Left ventricle myocardium inferior (tissue), 1 donor: Measurements from ENCODE around the gene FAM186B. TPM values are rescaled to one million over a fixed set of nuclear protein-coding genes. Genes with fewer than 3 reads are reported as not detected.

Source experiments
- DNase-seq: peaks from one replicate; pipeline ENCODE4 v3.0.0-alpha.2; 2020
- H3K27ac ChIP-seq: fragments of 200-600 bp; replicated peaks from 2 replicates; pipeline ENCODE4 v1.8.0; 2021
- H3K27me3 ChIP-seq: fragments of 200-600 bp; 2 replicates; pipeline ENCODE4 v1.8.0; 2021; ENCODE audit warnings: low read depth
- H3K36me3 ChIP-seq: fragments of 200-600 bp; 2 replicates; pipeline ENCODE4 v1.8.0; 2021
- H3K4me1 ChIP-seq: fragments of 200-600 bp; 2 replicates; pipeline ENCODE4 v1.8.0; 2021
- H3K4me3 ChIP-seq: fragments of 200-600 bp; 2 replicates; pipeline ENCODE4 v1.8.0; 2021; ENCODE audit warnings: mild to moderate bottlenecking, moderate library complexity
- H3K9me3 ChIP-seq: fragments of 200-600 bp; replicated peaks from 2 replicates; pipeline ENCODE4 v1.8.0; 2021
- CTCF ChIP-seq: fragments of 200-600 bp; IDR thresholded peaks from 2 replicates; pipeline ENCODE4 v1.8.0; 2021; ENCODE audit warnings: antibody characterized with exemption, mild to moderate bottlenecking, borderline replicate concordance
- intact Hi-C: fragments of 100-400 bp; cut with micrococcal nuclease; formaldehyde crosslinking; loops from one replicate; pipeline ENCODE4 v1.11.0; 2022
- total RNA-seq: library from RNA; stranded (reverse); fragmentation: NEBNext Ultra II Directional; extraction: Animal tissue kit (Norgen Biotek cat#: 25700); gene quantifications from one replicate; pipeline ENCODE4 v1.2.1, GENCODE V29; 2021
- donor health status: DM: no; HTN: yes; CAD: no; lungs with severe emphysema.

The FAM186B gene
- total RNA-seq, 1 donor from 2014 or later, result 0.33 TPM

DNA sequence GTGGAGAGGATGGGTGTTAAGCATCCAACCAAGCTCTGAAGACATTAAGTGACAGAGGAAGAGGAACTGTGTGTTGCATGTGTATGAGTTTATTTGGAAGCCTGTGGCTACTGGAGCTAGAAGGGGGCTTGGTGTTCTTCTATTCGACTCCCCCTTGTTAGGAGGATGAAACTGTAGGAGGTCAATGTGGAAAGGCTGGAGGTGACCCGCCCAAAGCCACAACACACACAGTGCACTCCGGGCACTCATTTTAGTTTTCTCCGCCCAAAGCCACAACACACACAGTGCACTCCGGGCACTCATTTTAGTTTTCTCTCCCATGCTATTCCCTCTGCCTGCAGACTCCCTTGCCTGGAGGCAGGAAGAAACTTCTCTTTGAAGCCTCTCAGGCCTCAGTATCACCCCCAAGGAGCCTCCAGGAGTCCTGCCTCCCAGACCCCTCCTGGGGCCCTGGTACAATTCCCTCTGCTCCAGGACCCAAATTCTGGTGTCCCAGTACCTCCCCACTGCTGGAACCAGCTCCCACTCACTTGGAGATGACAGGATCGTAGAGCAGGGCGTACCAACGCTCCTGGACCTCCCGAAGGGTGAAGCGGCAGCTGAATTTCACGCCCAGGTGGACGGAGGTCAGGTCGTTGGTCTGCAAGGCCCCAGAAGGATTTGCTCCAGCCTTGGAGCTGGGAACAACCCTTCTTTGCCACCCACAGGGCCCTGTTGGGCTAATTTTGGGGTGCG lies 41.3 kb downstream of the FAM186B start:
- DNase-seq, result no peak
- H3K4me3 ChIP-seq, result peak overlapping the region; percentile 92
- no peak for TF ChIP-seq CTCF
- intact Hi-C loops, result no loop called here
- no peaks in the 10 kb centered on the region for H3K9me3 ChIP-seq
- peak overlapping the region; percentile 97 for H3K27ac ChIP-seq
- peaks cover 64% of the 10 kb centered on the region for H3K4me1 ChIP-seq
- peaks cover 67% of the 10 kb centered on the region for H3K36me3 ChIP-seq
- no peaks in the 10 kb centered on the region for H3K27me3 ChIP-seq

- no peak for TF ChIP-seq CTCF
- no peak overlapping the region for H3K4me3 ChIP-seq
- no peak overlapping the region for H3K27ac ChIP-seq
- H3K9me3 ChIP-seq, result no peaks in the 10 kb centered on the region
- H3K27me3 ChIP-seq, result no peaks in the 10 kb centered on the region
- peaks cover 64% of the 10 kb centered on the region for H3K4me1 ChIP-seq
- DNase-seq, result no peak
- peaks cover 80% of the 10 kb centered on the region for H3K36me3 ChIP-seq
- intact Hi-C loops, result no loop called here
These were observed 42.6 kb downstream of the FAM186B start for GRCh38 chr12:49562831-49563230.

DNA sequence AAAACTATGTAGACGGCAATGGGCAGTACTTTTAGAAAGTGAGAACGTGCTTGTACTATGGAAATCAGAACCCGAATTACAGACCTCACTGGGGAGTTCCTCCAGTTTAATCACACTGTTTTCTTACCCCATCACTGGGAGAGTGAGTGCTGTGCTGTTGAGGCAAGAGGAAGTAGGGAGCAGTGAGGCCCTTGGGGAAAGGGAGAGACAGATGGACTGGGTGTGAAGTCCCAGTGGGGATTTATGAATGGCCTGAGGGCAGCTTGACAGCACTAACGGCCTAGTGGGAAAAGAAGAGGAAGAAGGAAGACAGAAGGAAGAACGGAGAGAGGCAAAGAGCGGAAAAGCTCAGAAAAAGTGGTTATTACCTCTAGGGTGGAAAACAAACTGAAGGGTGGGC lies 43.2 kb downstream of the FAM186B start:
- H3K27ac ChIP-seq, result no peak overlapping the region
- peaks cover 86% of the 10 kb centered on the region for H3K36me3 ChIP-seq
- no peaks in the 10 kb centered on the region for H3K27me3 ChIP-seq
- no peak overlapping the region for H3K4me3 ChIP-seq
- no peak for DNase-seq
- TF ChIP-seq CTCF, result no peak
- H3K4me1 ChIP-seq, result peaks cover 63% of the 10 kb centered on the region
- no peaks in the 10 kb centered on the region for H3K9me3 ChIP-seq
- intact Hi-C loops, result no loop called here

GRCh38 chr12:49560695-49561094 lies 44.7 kb downstream of the FAM186B start:
- H3K36me3 ChIP-seq, result peaks cover 98% of the 10 kb centered on the region
- peaks cover 48% of the 10 kb centered on the region for H3K4me1 ChIP-seq
- no peak overlapping the region for H3K4me3 ChIP-seq
- intact Hi-C loops, result no loop called here
- H3K27me3 ChIP-seq, result no peaks in the 10 kb centered on the region
- no peak for DNase-seq
- H3K9me3 ChIP-seq, result no peaks in the 10 kb centered on the region
- no peak overlapping the region for H3K27ac ChIP-seq
- TF ChIP-seq CTCF, result no peak

- DNase-seq, result no peak
- Histone ChIP-seq H3K4me3 (no peak overlapping the region), H3K27me3 (no peaks in the 10 kb centered on the region)
These were observed 46.3 kb downstream of the FAM186B start for GRCh38 chr12:49559011-49559675.

More at GRCh38 chr12:49559011-49559675, 46.3 kb downstream of the FAM186B start:
- TF ChIP-seq CTCF, result no peak
- Histone ChIP-seq H3K27ac (no peak overlapping the region), H3K4me1 (peaks cover 32% of the 10 kb centered on the region), H3K36me3 (peaks cover 85% of the 10 kb centered on the region), H3K9me3 (no peaks in the 10 kb centered on the region)
- intact Hi-C loops, result no loop called here
